HepG2 (cell line): ENCODE data around the gene EMILIN1. TPM values are rescaled to one million over a fixed set of nuclear protein-coding genes. Genes with fewer than 3 reads are reported as not detected.
A peak's percentile ranks its signal among the peaks of the same experiment; 100 is the strongest.

ENCODE experiments used
- KDM5B ChIP-seq: sonication (generic); formaldehyde crosslinking; IDR thresholded peaks from 2 replicates; pipeline ENCODE4 v1.4.0; 2020; ENCODE audit warnings: missing genetic modification reagents, mild to moderate bottlenecking, borderline replicate concordance
- MED13 ChIP-seq: sonication (generic); formaldehyde crosslinking; IDR thresholded peaks from 2 replicates; pipeline ENCODE4 v1.5.0; 2020; ENCODE audit warnings: missing genetic modification reagents
- NFIB ChIP-seq: sonication (generic); formaldehyde crosslinking; IDR thresholded peaks from 2 replicates; pipeline ENCODE4 v1.9.0; 2021; ENCODE audit warnings: missing genetic modification reagents, mild to moderate bottlenecking, borderline replicate concordance
- PHF5A ChIP-seq: IDR thresholded peaks from one replicate; pipeline ENCODE4 v1.6.1; 2018; ENCODE audit warnings: low read depth, missing genetic modification reagents; ENCODE audit not compliant: unreplicated experiment
- POLR2AphosphoS5 ChIP-seq: IDR thresholded peaks from 2 replicates; pipeline ENCODE4 v1.6.1; 2012; ENCODE audit warnings: low read depth, low read length
- SOX6 ChIP-seq, 2 experiments: fragments of 450-650 bp in 1 of 2; sonication (generic) in 1 of 2; formaldehyde crosslinking in 1 of 2; IDR thresholded peaks; 2 replicates each; pipeline versions ENCODE4 v1.4.0 to v1.6.1; 2017 to 2020; ENCODE audit warnings: antibody characterized with exemption in 1 of 2, mild to moderate bottlenecking in 1 of 2, missing genetic modification reagents in 1 of 2
- TCF12 ChIP-seq, 2 experiments: fragments of 450-650 bp in 1 of 2; sonication (generic) in 1 of 2; formaldehyde crosslinking in 1 of 2; IDR thresholded peaks; 2 replicates each; pipeline versions ENCODE4 v1.6.1 to v1.8.0; 2017 to 2022; ENCODE audit warnings: antibody characterized with exemption in 1 of 2, mild to moderate bottlenecking in 1 of 2, missing genetic modification reagents in 1 of 2, moderate library complexity in 1 of 2
- ZFP37 ChIP-seq: sonication (generic); formaldehyde crosslinking; IDR thresholded peaks from 2 replicates; pipeline ENCODE4 v1.4.0; 2020; ENCODE audit warnings: missing genetic modification reagents, borderline replicate concordance
- ZFY ChIP-seq: sonication (generic); formaldehyde crosslinking; IDR thresholded peaks from 2 replicates; pipeline ENCODE4 v1.4.0; 2020; ENCODE audit warnings: missing genetic modification reagents
- ZNF296 ChIP-seq: sonication (generic); formaldehyde crosslinking; conservative IDR thresholded peaks from 2 replicates; pipeline ENCODE4 v1.5.0; 2020; ENCODE audit warnings: mild to moderate bottlenecking, missing genetic modification reagents
- ZNF703 ChIP-seq: sonication (generic); formaldehyde crosslinking; IDR thresholded peaks from 2 replicates; pipeline ENCODE4 v1.5.1; 2020; ENCODE audit warnings: missing genetic modification reagents, mild to moderate bottlenecking, moderate library complexity, borderline replicate concordance
- ZNF761 ChIP-seq: sonication (generic); formaldehyde crosslinking; conservative IDR thresholded peaks from 2 replicates; pipeline ENCODE4 v1.4.0; 2020; ENCODE audit warnings: mild to moderate bottlenecking, missing genetic modification reagents
- polyA plus RNA-seq, 8 experiments: library from polyadenylated mRNA; depleted of rRNA in 3 of 8; stranded (reverse) in 7 of 8; unstranded in 1 of 8; fragments of >200 nt; fragmentation: Illumina TruSeq in 4 of 8; extraction: Trizol in 4 of 8; gene quantifications; 2 replicates each; pipeline versions ENCODE4 v1.2.1 to v1.2.3, GENCODE V29; 2011 to 2016; ENCODE audit warnings: low read depth in 4 of 8, missing spikeins in 1 of 8, mixed read lengths in 1 of 8; ENCODE audit not compliant: insufficient read depth in 1 of 8
- total RNA-seq, 5 experiments: library from RNA; depleted of rRNA; stranded (reverse); fragments of >200 nt; fragmentation: Illumina TruSeq; extraction: Trizol; gene quantifications; 2 replicates each; pipeline ENCODE4 v1.2.3, GENCODE V29; 2016; ENCODE audit warnings: low read depth in 1 of 5
- TF ChIP-seq, protein P1 (sequence below): sonication (generic); formaldehyde crosslinking; IDR thresholded peaks from 2 replicates; pipeline ENCODE4 v1.8.0; 2022; ENCODE audit warnings: missing genetic modification reagents, mild to moderate bottlenecking, moderate library complexity, borderline replicate concordance
- TF ChIP-seq, protein P2 (sequence below): sonication (generic); formaldehyde crosslinking; IDR thresholded peaks from 2 replicates; pipeline ENCODE4 v1.4.0; 2020; ENCODE audit warnings: missing genetic modification reagents
- TF ChIP-seq, protein P3 (sequence below): sonication (generic); formaldehyde crosslinking; conservative IDR thresholded peaks from 2 replicates; pipeline ENCODE4 v1.4.0; 2020; ENCODE audit warnings: missing genetic modification reagents
- TF ChIP-seq, protein P4 (sequence below), 2 experiments: sonication (generic) in 1 of 2; formaldehyde crosslinking in 1 of 2; IDR thresholded peaks; 2 replicates each; pipeline versions ENCODE4 v1.4.0 to v1.6.1; 2016 to 2020; ENCODE audit warnings: borderline replicate concordance in 1 of 2, low read depth in 1 of 2, mild to moderate bottlenecking in 1 of 2, missing genetic modification reagents in 1 of 2

EMILIN1 gene
- total and polyA plus RNA-seq, 2 of the 13 experiments (the other 11 are each of a cell fraction or from before 2014, with no cell fraction given): 8.1 to 9.7 TPM

DNA sequence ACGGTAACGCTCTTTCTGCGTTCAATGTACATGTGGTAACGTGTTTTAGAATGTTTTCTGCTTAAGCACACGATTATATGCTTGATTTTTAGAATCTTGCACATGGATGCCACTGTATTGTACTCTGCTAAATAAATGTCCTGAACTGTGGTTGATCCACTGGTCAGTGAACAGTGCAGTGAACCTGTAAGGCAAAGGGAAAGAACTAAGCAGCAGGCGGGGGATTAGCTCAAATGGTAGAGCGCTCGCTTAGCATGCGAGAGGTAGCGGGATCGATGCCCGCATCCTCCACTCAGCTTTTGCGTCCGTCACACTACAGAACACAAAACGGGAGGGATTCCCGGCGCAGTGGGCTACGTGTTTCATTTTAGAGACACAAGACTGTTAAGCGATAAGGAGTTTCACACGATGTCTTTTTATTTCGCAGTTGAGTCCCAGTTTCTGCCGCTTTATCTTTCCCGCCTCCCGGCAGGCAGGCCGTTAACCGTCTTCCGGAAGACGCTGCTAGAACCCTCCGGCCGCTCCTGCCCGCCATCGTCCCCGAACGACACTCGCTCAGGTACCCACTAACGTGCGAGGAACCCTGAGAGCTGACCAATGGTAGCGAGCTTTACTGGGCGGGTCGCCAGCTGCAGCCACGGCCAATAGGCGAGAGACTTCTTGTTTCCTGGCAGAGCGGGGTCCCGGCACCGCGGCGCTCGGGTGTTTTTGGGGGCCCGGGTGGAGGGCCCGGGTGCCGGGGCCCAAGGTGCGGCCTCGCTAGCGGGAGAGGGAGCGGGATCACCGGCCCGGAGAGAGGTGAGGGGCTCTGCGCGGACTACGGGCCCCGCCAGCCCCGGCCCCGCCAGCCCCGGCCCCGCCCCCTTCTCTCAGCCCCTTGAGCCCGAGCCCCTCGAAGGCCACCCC is 27.2 kb upstream of the EMILIN1 start, which contains the start of gene AGBL5 (continued):
- TF ChIP-seq, protein P1, sequence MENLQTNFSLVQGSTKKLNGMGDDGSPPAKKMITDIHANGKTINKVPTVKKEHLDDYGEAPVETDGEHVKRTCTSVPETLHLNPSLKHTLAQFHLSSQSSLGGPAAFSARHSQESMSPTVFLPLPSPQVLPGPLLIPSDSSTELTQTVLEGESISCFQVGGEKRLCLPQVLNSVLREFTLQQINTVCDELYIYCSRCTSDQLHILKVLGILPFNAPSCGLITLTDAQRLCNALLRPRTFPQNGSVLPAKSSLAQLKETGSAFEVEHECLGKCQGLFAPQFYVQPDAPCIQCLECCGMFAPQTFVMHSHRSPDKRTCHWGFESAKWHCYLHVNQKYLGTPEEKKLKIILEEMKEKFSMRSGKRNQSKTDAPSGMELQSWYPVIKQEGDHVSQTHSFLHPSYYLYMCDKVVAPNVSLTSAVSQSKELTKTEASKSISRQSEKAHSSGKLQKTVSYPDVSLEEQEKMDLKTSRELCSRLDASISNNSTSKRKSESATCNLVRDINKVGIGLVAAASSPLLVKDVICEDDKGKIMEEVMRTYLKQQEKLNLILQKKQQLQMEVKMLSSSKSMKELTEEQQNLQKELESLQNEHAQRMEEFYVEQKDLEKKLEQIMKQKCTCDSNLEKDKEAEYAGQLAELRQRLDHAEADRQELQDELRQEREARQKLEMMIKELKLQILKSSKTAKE (CRISPR knock-in tag): peak; percentile 10; the same call in 1 of the 2 replicates
- no peak for TF ChIP-seq ZNF703 (CRISPR knock-in tag)
- TF ChIP-seq, protein P2, sequence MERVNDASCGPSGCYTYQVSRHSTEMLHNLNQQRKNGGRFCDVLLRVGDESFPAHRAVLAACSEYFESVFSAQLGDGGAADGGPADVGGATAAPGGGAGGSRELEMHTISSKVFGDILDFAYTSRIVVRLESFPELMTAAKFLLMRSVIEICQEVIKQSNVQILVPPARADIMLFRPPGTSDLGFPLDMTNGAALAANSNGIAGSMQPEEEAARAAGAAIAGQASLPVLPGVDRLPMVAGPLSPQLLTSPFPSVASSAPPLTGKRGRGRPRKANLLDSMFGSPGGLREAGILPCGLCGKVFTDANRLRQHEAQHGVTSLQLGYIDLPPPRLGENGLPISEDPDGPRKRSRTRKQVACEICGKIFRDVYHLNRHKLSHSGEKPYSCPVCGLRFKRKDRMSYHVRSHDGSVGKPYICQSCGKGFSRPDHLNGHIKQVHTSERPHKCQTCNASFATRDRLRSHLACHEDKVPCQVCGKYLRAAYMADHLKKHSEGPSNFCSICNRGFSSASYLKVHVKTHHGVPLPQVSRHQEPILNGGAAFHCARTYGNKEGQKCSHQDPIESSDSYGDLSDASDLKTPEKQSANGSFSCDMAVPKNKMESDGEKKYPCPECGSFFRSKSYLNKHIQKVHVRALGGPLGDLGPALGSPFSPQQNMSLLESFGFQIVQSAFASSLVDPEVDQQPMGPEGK (CRISPR knock-in tag): 0 out of 2 replicates have a peak, but pooled peaks have one; percentile 4
- peak; percentile 73 for TF ChIP-seq ZFY (CRISPR knock-in tag)
- TF ChIP-seq, protein P3, sequence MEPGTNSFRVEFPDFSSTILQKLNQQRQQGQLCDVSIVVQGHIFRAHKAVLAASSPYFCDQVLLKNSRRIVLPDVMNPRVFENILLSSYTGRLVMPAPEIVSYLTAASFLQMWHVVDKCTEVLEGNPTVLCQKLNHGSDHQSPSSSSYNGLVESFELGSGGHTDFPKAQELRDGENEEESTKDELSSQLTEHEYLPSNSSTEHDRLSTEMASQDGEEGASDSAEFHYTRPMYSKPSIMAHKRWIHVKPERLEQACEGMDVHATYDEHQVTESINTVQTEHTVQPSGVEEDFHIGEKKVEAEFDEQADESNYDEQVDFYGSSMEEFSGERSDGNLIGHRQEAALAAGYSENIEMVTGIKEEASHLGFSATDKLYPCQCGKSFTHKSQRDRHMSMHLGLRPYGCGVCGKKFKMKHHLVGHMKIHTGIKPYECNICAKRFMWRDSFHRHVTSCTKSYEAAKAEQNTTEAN (CRISPR knock-in tag): peak; percentile 94
- TF ChIP-seq SOX6 (IDR thresholded peaks at IDR 0.05): no peak
- peak; percentile 55 for TF ChIP-seq SOX6 (CRISPR knock-in tag; IDR thresholded peaks at IDR 0.05)
- TF ChIP-seq, protein P4, sequence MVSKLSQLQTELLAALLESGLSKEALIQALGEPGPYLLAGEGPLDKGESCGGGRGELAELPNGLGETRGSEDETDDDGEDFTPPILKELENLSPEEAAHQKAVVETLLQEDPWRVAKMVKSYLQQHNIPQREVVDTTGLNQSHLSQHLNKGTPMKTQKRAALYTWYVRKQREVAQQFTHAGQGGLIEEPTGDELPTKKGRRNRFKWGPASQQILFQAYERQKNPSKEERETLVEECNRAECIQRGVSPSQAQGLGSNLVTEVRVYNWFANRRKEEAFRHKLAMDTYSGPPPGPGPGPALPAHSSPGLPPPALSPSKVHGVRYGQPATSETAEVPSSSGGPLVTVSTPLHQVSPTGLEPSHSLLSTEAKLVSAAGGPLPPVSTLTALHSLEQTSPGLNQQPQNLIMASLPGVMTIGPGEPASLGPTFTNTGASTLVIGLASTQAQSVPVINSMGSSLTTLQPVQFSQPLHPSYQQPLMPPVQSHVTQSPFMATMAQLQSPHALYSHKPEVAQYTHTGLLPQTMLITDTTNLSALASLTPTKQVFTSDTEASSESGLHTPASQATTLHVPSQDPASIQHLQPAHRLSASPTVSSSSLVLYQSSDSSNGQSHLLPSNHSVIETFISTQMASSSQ (IDR thresholded peaks at IDR 0.05; ENCODE audit: low read depth): peak; percentile 34; the same call in 1 of the 2 replicates
- TF ChIP-seq, protein P4 (CRISPR knock-in tag; IDR thresholded peaks at IDR 0.05; ENCODE audit: borderline replicate concordance): peak; percentile 72; the same call in 1 of the 2 replicates
- peak; percentile 65 for TF ChIP-seq POLR2AphosphoS5
- no peak for TF ChIP-seq TCF12 (IDR thresholded peaks at IDR 0.05)
- no peak; the same call in 1 of the 2 replicates for TF ChIP-seq TCF12 (CRISPR knock-in tag; IDR thresholded peaks at IDR 0.05)
- peak; percentile 88 for TF ChIP-seq ZNF296 (CRISPR knock-in tag)
- peak; percentile 74; the same call in 1 of the 2 replicates for TF ChIP-seq KDM5B
- TF ChIP-seq PHF5A (CRISPR knock-in tag): no peak
- peak; percentile 58 for TF ChIP-seq MED13
- TF ChIP-seq ZFP37 (CRISPR knock-in tag): peak; percentile 98
- no peak; the same call in 1 of the 2 replicates for TF ChIP-seq ZNF761 (CRISPR knock-in tag)
- TF ChIP-seq NFIB: 0 out of 2 replicates have a peak, but pooled peaks have one; percentile 44
